Measurements from ENCODE around the gene LSM10. TPM values are rescaled to one million over a fixed set of nuclear protein-coding genes. Genes with fewer than 3 reads are reported as not detected.

LSM10 gene
- total RNA-seq, 4 donors from 2014 or later, result 3.7 to 48.1 (median 15.1) TPM

DNA sequence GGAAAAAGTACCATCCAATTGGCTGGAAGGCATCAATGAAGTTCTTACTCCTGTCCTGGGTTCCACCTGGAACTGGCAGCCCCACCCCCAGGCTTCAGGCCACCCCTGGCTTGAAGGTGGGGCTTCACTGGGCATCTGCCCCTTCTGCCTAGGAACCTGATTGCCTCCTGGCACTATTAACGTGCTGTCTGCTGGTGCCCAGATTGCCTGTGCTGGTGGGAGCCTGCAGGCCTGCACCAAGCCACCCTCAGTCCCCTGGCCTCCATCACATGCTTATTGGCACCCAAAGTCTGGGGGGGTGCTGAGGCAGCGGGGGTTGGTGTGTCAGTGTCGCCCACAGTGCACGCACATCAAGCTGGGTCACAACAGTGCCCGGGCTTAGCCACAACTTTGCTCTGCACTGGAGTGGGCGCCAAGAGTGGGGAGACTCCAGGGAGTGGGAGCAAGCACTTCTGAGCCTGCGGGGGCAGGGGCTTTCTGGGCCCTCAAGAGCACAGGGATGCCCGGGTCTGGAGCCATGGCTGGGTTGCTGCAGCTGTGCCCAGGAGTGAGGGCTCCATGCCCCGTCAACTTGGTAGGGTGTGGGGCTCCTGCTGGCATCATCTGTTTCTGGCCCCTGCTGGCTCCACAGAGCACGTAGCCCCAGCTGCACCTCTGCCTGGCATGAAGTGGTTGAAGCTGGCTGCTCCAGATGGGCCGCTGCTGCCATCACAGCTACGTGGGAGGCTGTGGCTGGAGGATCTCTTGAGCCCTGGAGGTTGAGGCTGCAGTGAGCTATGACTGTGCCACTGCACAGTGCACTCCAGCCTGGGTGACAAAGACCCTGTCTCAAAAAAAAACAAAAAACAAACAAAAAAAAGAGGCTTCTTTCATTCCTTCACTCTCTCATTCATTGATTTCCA is 4.1 kb upstream of the LSM10 start:
- Histone ChIP-seq H3K4me3 (peak overlapping the region in 1 of 2 donors; percentile 6), H3K27ac (peak overlapping the region in 1 of 2 donors; percentile 27)

GRCh38 chr1:36400825-36401601 is 3.3 kb upstream of the LSM10 start:
- intact Hi-C loops (cut with DNase I; ENCODE audit: low total_unique reads), result no loop called here
- peak overlapping the region in 1 of 2 donors; percentile 6 for H3K4me3 ChIP-seq
- H3K27ac ChIP-seq, result peak overlapping the region in 1 of 2 donors; percentile 27
- H3K4me1 ChIP-seq, result peaks cover 0 to 4% of the 10 kb centered on the region in 2 donors
- no peaks in the 10 kb centered on the region for H3K36me3 ChIP-seq
- no peak for TF ChIP-seq POLR2A (IDR thresholded peaks at IDR 0.05)
- TF ChIP-seq, protein P1, sequence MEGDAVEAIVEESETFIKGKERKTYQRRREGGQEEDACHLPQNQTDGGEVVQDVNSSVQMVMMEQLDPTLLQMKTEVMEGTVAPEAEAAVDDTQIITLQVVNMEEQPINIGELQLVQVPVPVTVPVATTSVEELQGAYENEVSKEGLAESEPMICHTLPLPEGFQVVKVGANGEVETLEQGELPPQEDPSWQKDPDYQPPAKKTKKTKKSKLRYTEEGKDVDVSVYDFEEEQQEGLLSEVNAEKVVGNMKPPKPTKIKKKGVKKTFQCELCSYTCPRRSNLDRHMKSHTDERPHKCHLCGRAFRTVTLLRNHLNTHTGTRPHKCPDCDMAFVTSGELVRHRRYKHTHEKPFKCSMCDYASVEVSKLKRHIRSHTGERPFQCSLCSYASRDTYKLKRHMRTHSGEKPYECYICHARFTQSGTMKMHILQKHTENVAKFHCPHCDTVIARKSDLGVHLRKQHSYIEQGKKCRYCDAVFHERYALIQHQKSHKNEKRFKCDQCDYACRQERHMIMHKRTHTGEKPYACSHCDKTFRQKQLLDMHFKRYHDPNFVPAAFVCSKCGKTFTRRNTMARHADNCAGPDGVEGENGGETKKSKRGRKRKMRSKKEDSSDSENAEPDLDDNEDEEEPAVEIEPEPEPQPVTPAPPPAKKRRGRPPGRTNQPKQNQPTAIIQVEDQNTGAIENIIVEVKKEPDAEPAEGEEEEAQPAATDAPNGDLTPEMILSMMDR (IDR thresholded peaks at IDR 0.05), result no peak
- peak; percentile 58 to 73 for DNase-seq
- H3K27me3 ChIP-seq, result no peaks in the 10 kb centered on the region
- H3K9me3 ChIP-seq, result no peaks in the 10 kb centered on the region

More for the DNA sequence above, 4.1 kb upstream of the LSM10 start:
- H3K27me3 ChIP-seq, result no peaks in the 10 kb centered on the region
- no peaks in the 10 kb centered on the region for H3K9me3 ChIP-seq
- no peak for DNase-seq
- intact Hi-C loops (cut with DNase I; ENCODE audit: low total_unique reads), result no loop called here
- no peaks in the 10 kb centered on the region for H3K36me3 ChIP-seq
- no peaks in the 10 kb centered on the region for H3K4me1 ChIP-seq
- TF ChIP-seq POLR2A (IDR thresholded peaks at IDR 0.05), result no peak
- TF ChIP-seq, protein P1 (IDR thresholded peaks at IDR 0.05), result no peak

DNA sequence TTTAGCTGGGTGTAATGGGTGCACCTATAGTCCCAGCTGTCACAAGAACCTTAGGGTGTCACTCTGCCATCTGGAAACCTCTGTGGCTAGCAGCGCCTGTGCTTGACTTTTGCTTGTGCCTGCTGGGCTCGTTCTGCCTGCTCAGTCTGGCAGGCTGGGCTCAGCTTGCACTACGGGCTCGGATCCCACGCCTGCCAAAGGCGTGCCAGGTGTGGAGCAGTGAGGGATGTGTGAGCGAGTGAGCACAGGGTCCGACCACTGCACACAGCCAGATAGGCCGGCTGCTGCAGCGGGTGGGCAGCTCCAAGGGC is 2.8 kb upstream of the LSM10 start:
- TF ChIP-seq, protein P1 (IDR thresholded peaks at IDR 0.05), result no peak
- no peak for TF ChIP-seq POLR2A (IDR thresholded peaks at IDR 0.05)
- peaks cover 0 to 4% of the 10 kb centered on the region in 2 donors for H3K4me1 ChIP-seq
- no peaks in the 10 kb centered on the region for H3K27me3 ChIP-seq
- peak overlapping the region in 1 of 2 donors; percentile 18 for H3K27ac ChIP-seq
- intact Hi-C loops (cut with DNase I; ENCODE audit: low total_unique reads), result no loop called here
- H3K36me3 ChIP-seq, result no peaks in the 10 kb centered on the region
- no peak for DNase-seq
- no peaks in the 10 kb centered on the region for H3K9me3 ChIP-seq
- no peak overlapping the region for H3K4me3 ChIP-seq

GRCh38 chr1:36398370-36398977 is 766 bp upstream of the LSM10 start:
- Histone ChIP-seq H3K9me3 (no peaks in the 10 kb centered on the region), H3K27me3 (no peaks in the 10 kb centered on the region), H3K4me1 (peaks cover 0 to 6% of the 10 kb centered on the region in 2 donors), H3K27ac (peak overlapping the region; percentile 88 to 93), H3K4me3 (no peak overlapping the region), H3K36me3 (no peaks in the 10 kb centered on the region)
- TF ChIP-seq, protein P1 (IDR thresholded peaks at IDR 0.05), result no peak
- TF ChIP-seq POLR2A (IDR thresholded peaks at IDR 0.05), result no peak
- DNase-seq, result no peak
- intact Hi-C loops (cut with DNase I; ENCODE audit: low total_unique reads), result no loop called here
